H9 (cell line): ENCODE data around the gene GJB6. TPM values are rescaled to one million over a fixed set of nuclear protein-coding genes. Genes with fewer than 3 reads are reported as not detected.
A peak's percentile ranks its signal among the peaks of the same experiment; 100 is the strongest.

ENCODE experiments used
- DNase-seq: peaks from one replicate; pipeline ENCODE4 v3.0.0-alpha.2; 2017
- H2AFZ ChIP-seq: one replicate; pipeline ENCODE4 v1.6.1; 2013; ENCODE audit warnings: mild to moderate bottlenecking, low read length, control low read depth, moderate library complexity
- H2AK5ac ChIP-seq: 2 replicates; pipeline ENCODE4 v1.6.1; 2013; ENCODE audit warnings: low read length, control low read depth, mixed read lengths; ENCODE audit not compliant: insufficient read length
- H2BK120ac ChIP-seq: one replicate; pipeline ENCODE4 v1.6.1; 2013; ENCODE audit warnings: low read depth, mild to moderate bottlenecking, low read length, control low read depth, inconsistent platforms; ENCODE audit not compliant: poor library complexity, severe bottlenecking
- H2BK12ac ChIP-seq: 2 replicates; pipeline ENCODE4 v1.6.1; 2013; ENCODE audit warnings: low read length, control low read depth, mixed read lengths, low read depth; ENCODE audit not compliant: insufficient read length
- H2BK15ac ChIP-seq: 2 replicates; pipeline ENCODE4 v1.6.1; 2013; ENCODE audit warnings: low read depth, low read length, control low read depth
- H2BK20ac ChIP-seq: one replicate; pipeline ENCODE4 v1.6.1; 2013; ENCODE audit warnings: low read depth, mild to moderate bottlenecking, low read length, control low read depth, inconsistent platforms; ENCODE audit not compliant: poor library complexity, severe bottlenecking
- H2BK5ac ChIP-seq: 2 replicates; pipeline ENCODE4 v1.6.1; 2013; ENCODE audit warnings: low read length, control low read depth, mixed read lengths; ENCODE audit not compliant: insufficient read length
- H3K14ac ChIP-seq: 2 replicates; pipeline ENCODE4 v1.6.1; 2013; ENCODE audit warnings: low read length, control low read depth; ENCODE audit not compliant: insufficient read depth
- H3K18ac ChIP-seq: 2 replicates; pipeline ENCODE4 v1.6.1; 2013; ENCODE audit warnings: low read depth, mild to moderate bottlenecking, mixed read lengths, low read length, control low read depth; ENCODE audit not compliant: insufficient read length
- H3K23ac ChIP-seq: 2 replicates; pipeline ENCODE4 v1.6.1; 2013; ENCODE audit warnings: low read length, control low read depth, mixed read lengths, low read depth; ENCODE audit not compliant: insufficient read length
- H3K23me2 ChIP-seq: 2 replicates; pipeline ENCODE4 v1.6.1; 2013; ENCODE audit warnings: low read depth, mild to moderate bottlenecking, mixed read lengths, low read length, control low read depth; ENCODE audit not compliant: insufficient read length, poor library complexity, severe bottlenecking
- H3K27ac ChIP-seq: 2 replicates; pipeline ENCODE4 v1.5.1; 2013; ENCODE audit warnings: low read length, control low read depth, mixed read lengths, low read depth; ENCODE audit not compliant: insufficient read length
- H3K27me3 ChIP-seq: 2 replicates; pipeline ENCODE4 v1.6.1; 2013; ENCODE audit warnings: low read length, control low read depth, inconsistent platforms; ENCODE audit not compliant: insufficient read depth
- H3K4ac ChIP-seq: 2 replicates; pipeline ENCODE4 v1.6.1; 2013; ENCODE audit warnings: low read depth, mild to moderate bottlenecking, control low read depth, inconsistent platforms, low read length, moderate library complexity
- H3K4me1 ChIP-seq: 2 replicates; pipeline ENCODE4 v1.6.1; 2013; ENCODE audit warnings: low read length, control low read depth, inconsistent platforms; ENCODE audit not compliant: insufficient read depth
- H3K4me2 ChIP-seq: 2 replicates; pipeline ENCODE4 v1.6.1; 2013; ENCODE audit warnings: low read length, control low read depth, mixed read lengths; ENCODE audit not compliant: insufficient read length, insufficient read depth
- H3K56ac ChIP-seq: 2 replicates; pipeline ENCODE4 v1.6.1; 2013; ENCODE audit warnings: low read depth, mild to moderate bottlenecking, mixed read lengths, low read length, control low read depth; ENCODE audit not compliant: insufficient read length
- H3K79me1 ChIP-seq: 2 replicates; pipeline ENCODE4 v1.6.1; 2013; ENCODE audit warnings: low read depth, mild to moderate bottlenecking, moderate library complexity, low read length, control low read depth, inconsistent platforms; ENCODE audit not compliant: insufficient read depth, poor library complexity, severe bottlenecking
- H3K79me2 ChIP-seq: 2 replicates; pipeline ENCODE4 v1.6.1; 2013; ENCODE audit warnings: low read length, control low read depth, inconsistent platforms; ENCODE audit not compliant: insufficient read depth
- H3K9ac ChIP-seq: 2 replicates; pipeline ENCODE4 v1.6.1; 2013; ENCODE audit warnings: low read length, control low read depth, mixed read lengths; ENCODE audit not compliant: insufficient read length; ENCODE audit errors: extremely low read depth
- H3K9me3 ChIP-seq: one replicate; pipeline ENCODE4 v1.6.1; 2013; ENCODE audit warnings: low read depth, low read length, inconsistent platforms; ENCODE audit not compliant: control insufficient read depth
- H3T11ph ChIP-seq: one replicate; pipeline ENCODE4 v1.6.1; 2013; ENCODE audit warnings: mild to moderate bottlenecking, low read length, control low read depth, inconsistent platforms
- H4K20me1 ChIP-seq: one replicate; pipeline ENCODE4 v1.6.1; 2013; ENCODE audit not compliant: control insufficient read depth, insufficient read length, insufficient read depth
- H4K5ac ChIP-seq: 2 replicates; pipeline ENCODE4 v1.6.1; 2013; ENCODE audit warnings: low read depth, mild to moderate bottlenecking, mixed read lengths, low read length, control low read depth; ENCODE audit not compliant: insufficient read length
- H4K8ac ChIP-seq: replicated peaks from 2 replicates; pipeline ENCODE4 v1.6.1; 2013; ENCODE audit warnings: low read length, control low read depth, mixed read lengths, low read depth; ENCODE audit not compliant: insufficient read length
- H4K91ac ChIP-seq: 2 replicates; pipeline ENCODE4 v1.6.1; 2013; ENCODE audit warnings: low read depth, mild to moderate bottlenecking, moderate library complexity, mixed read lengths, low read length, control low read depth; ENCODE audit not compliant: insufficient read length
- H3K27ac Mint-ChIP-seq, 3 experiments: 2 replicates in 2 of 3; 3 replicates in 1 of 3; pipeline ENCODE4 v1.8.0; 2020 to 2021; ENCODE audit warnings: mixed read lengths in 3 of 3, mild to moderate bottlenecking in 1 of 3, moderate library complexity in 1 of 3
- H3K27me3 Mint-ChIP-seq: 2 replicates; pipeline ENCODE4 v1.8.0; 2021; ENCODE audit warnings: low read depth, mild to moderate bottlenecking, moderate library complexity, mixed read lengths
- H3K36me3 Mint-ChIP-seq, 3 experiments: 2 replicates in 2 of 3; 3 replicates in 1 of 3; pipeline ENCODE4 v1.8.0; 2020 to 2021; ENCODE audit warnings: low read depth in 3 of 3, mixed read lengths in 3 of 3; ENCODE audit not compliant: insufficient read depth in 1 of 3
- H3K4me1 Mint-ChIP-seq, 2 experiments: 2 replicates each; pipeline ENCODE4 v1.8.0; 2020; ENCODE audit warnings: mixed read lengths in 2 of 2
- H3K4me3 Mint-ChIP-seq, 2 experiments: 2 replicates in 1 of 2; 3 replicates in 1 of 2; pipeline ENCODE4 v1.8.0; 2020 to 2021; ENCODE audit warnings: mild to moderate bottlenecking in 2 of 2, mixed read lengths in 2 of 2, moderate library complexity in 1 of 2
- H3K9me3 Mint-ChIP-seq, 2 experiments: 2 replicates in 1 of 2; 3 replicates in 1 of 2; pipeline ENCODE4 v1.8.0; 2020; ENCODE audit warnings: mild to moderate bottlenecking in 2 of 2, mixed read lengths in 2 of 2, moderate library complexity in 1 of 2
- CTCF ChIP-seq: fragments of 200-600 bp; sonication (generic); conservative IDR thresholded peaks from 3 replicates; pipeline ENCODE4 v1.8.0; 2021; ENCODE audit warnings: antibody characterized with exemption, mild to moderate bottlenecking
- WGBS: extraction: QIAGEN DNeasy Blood & Tissue Kit; methylation state at CpG from one replicate; pipeline ENCODE4 v1.1.7; 2013; ENCODE audit warnings: missing lambda C conversion rate, low lambda C conversion rate, mixed read lengths; ENCODE audit not compliant: insufficient read length; ENCODE audit errors: extremely low coverage; 5-methylcytosine and 5-hydroxymethylcytosine counted together
- total RNA-seq: library from RNA; stranded (reverse); gene quantifications from 2 replicates; pipeline ENCODE4 v1.2.1, GENCODE V29; 2021

The GJB6 gene
- total RNA-seq, 1 experiment from 2014 or later = not detected

GRCh38 chr13:20192158-20192835 lies 39.8 kb downstream of the GJB6 start:
- no peak overlapping the region for H3K18ac ChIP-seq
- no peak overlapping the region for H3K56ac ChIP-seq
- H4K5ac ChIP-seq = no peak overlapping the region
- H3K4me1 Mint-ChIP-seq = peaks cover 11 to 25% of the 10 kb centered on the region in 2 experiments
- no peaks in the 10 kb centered on the region for H3K36me3 Mint-ChIP-seq
- peaks cover 51% of the 10 kb centered on the region for H3K27me3 ChIP-seq
- H4K91ac ChIP-seq = no peak overlapping the region
- peak overlapping the region; percentile 58 to 77 for H3K4me3 Mint-ChIP-seq
- no peak overlapping the region for H2BK15ac ChIP-seq
- no peak overlapping the region for H2BK12ac ChIP-seq
- no peaks in the 10 kb centered on the region for H3K79me1 ChIP-seq
- no peaks in the 10 kb centered on the region for H3K4me1 ChIP-seq
- H2BK5ac ChIP-seq = no peak overlapping the region
- peaks cover 2% of the 10 kb centered on the region for H4K20me1 ChIP-seq
- no peak overlapping the region for H3K14ac ChIP-seq
- H3K9me3 ChIP-seq = no peaks in the 10 kb centered on the region
- H3K4me2 ChIP-seq = peak overlapping the region; percentile 55
- WGBS = no CpG with 5 or more reads among the region's 73 CpGs
- H3K9me3 Mint-ChIP-seq = 0 out of 5 replicates have a peak, but pooled peaks cover 0 to 2% of the 10 kb centered on the region in 2 experiments
- H4K8ac ChIP-seq = no peak overlapping the region
- no peak overlapping the region for H2BK20ac ChIP-seq
- no peak overlapping the region for H3K23ac ChIP-seq
- H2BK120ac ChIP-seq = no peak overlapping the region
- H3T11ph ChIP-seq = no peak overlapping the region
- peaks cover 18% of the 10 kb centered on the region for H3K23me2 ChIP-seq
- H3K79me2 ChIP-seq = no peaks in the 10 kb centered on the region
- no peak overlapping the region for H3K9ac ChIP-seq
- peaks cover 94% of the 10 kb centered on the region for H3K27me3 Mint-ChIP-seq
- no peak overlapping the region for H3K4ac ChIP-seq
- no peak overlapping the region for H3K27ac Mint-ChIP-seq
- no peak overlapping the region for H3K27ac ChIP-seq
- no peak overlapping the region for H2AFZ ChIP-seq
- H2AK5ac ChIP-seq = no peak overlapping the region
- TF ChIP-seq CTCF = no peak
- peak; percentile 47 for DNase-seq
